ENCODE results near the gene AKR1B1. TPM values are rescaled to one million over a fixed set of nuclear protein-coding genes. Genes with fewer than 3 reads are reported as not detected.

AKR1B1 gene
- polyA plus RNA-seq, 3 donors, result 23.2 to 107 (median 41.7) TPM

DNA sequence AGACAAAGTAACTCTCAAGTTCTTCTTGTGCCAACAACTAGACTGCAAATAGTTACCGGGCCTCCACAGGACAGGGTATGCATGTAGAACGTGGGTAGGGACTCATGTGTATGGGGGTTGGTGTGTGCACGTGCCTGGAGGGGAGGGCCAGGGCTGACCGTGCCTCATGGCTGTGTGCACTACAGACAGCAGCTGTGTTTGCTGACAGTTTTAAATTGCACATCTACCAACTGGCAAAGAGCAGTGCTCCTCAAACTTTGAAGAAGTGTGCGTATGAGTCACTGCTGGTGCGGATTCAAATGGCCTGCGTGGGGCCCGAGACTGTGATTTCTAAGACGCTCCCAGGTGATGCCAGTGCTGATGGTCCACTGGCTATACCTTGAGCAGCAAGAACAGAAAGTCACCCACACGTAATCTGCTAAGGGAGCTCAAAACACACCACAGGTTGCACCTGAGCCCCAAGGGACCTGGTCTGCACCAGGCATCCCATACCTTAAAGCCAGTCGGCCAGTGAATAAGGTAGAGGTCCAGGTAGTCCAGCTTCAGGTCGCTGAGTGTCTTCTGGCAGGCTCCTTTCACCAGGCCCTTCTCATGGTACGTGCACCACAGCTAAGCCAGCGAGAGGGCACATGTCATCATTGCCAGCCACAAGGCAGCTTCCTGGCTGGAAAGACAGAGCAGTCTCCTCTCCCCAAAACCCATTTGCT, 8.5 kb downstream of the AKR1B1 start:
- no peak overlapping the region for H3K27ac ChIP-seq (ENCODE audit: low read depth, low read length)

GRCh38 chr7:134449680-134450079, 9.2 kb downstream of the AKR1B1 start:
- H3K27ac ChIP-seq (ENCODE audit: low read depth, low read length), result no peak overlapping the region
- 70 to 88% (median 74%) methylated on average over 7 of the region's 7 CpGs for WGBS, 3 donors

More for the DNA sequence above, 8.5 kb downstream of the AKR1B1 start:
- 91 to 92% (median 91%) methylated on average over 14 of the region's 14 CpGs for WGBS, 3 donors

DNA sequence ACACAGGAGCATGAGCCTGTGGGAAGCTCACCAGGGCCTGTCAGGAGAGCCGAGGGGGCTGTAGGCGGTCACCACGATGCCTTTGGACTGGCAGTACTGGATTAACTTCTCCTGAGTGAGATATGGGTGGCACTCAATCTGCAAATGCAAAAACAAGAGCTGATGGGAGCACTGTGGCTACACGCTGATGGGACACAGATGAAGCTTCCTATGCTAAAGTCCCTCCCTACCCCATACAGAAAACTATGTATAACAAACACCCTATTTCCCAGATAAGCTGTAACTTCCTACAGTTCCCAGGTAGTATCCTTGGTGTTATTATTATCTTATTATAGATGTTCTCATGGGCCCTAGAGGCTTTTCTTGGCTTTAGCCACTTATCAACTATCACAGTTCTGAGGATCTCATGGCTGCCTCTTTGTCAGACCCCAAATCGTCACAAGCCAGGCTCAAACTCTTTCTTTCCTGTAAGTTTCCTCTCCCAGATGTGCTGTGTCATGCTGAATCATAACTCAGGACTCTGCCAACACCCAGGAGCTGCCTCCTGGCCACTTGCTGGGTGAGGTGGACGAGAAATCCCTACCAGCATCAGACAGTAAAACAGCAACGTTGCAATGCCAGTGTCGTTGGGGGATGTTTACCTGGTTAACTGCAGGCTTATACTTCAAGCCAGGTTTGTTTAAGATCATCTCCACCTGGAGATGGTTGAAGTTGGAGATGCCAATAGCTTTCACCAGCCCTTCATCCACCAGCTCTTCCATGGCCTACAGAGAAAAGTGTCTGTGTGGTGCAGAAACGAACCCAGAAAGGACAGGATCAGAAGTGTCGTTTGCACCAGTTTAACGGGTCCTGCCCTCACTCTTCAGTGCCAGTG, 10.3 kb downstream of the AKR1B1 start:
- WGBS, 3 donors, result 80 to 89% (median 83%) methylated on average over 11 of the region's 11 CpGs
- H3K27ac ChIP-seq (ENCODE audit: low read depth, low read length), result no peak overlapping the region

- 84 to 90% (median 89%) methylated on average over 9 of the region's 9 CpGs for WGBS, 3 donors
- no peak overlapping the region for H3K27ac ChIP-seq (ENCODE audit: low read depth, low read length)
These were observed 11.5 kb downstream of the AKR1B1 start for GRCh38 chr7:134447383-134447782.

GRCh38 chr7:134446923-134447322, 12.0 kb downstream of the AKR1B1 start:
- 91 to 95% (median 94%) methylated on average over 10 of the region's 10 CpGs for WGBS, 3 donors
- H3K27ac ChIP-seq (ENCODE audit: low read depth, low read length), result no peak overlapping the region

- no peak overlapping the region for H3K27ac ChIP-seq (ENCODE audit: low read depth, low read length)
These were observed 12.5 kb downstream of the AKR1B1 start for GRCh38 chr7:134446446-134446845.

DNA sequence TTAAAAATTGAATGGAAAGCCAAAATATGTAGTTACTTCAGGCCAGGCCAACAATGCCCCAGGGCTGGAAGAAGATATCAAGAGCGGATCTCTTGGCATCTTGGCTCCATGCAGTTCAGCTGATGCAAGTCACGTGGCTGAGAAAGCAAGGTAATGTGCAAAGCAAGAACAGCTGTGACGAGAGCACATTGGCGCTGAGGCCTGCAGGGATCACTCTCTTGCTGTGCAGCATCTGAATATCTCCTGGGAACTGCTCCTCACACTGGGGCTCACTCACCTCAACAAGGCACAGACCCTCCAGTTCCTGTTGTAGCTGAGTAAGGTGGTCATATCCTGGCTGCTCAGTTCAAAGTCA, 14.0 kb downstream of the AKR1B1 start:
- H3K27ac ChIP-seq (ENCODE audit: low read depth, low read length), result no peak overlapping the region
- 91 to 94% (median 91%) methylated on average over 4 of the region's 4 CpGs for WGBS, 3 donors

More at GRCh38 chr7:134446446-134446845, 12.5 kb downstream of the AKR1B1 start:
- WGBS, 3 donors, result 88 to 95% (median 90%) methylated on average over 9 of the region's 9 CpGs

DNA sequence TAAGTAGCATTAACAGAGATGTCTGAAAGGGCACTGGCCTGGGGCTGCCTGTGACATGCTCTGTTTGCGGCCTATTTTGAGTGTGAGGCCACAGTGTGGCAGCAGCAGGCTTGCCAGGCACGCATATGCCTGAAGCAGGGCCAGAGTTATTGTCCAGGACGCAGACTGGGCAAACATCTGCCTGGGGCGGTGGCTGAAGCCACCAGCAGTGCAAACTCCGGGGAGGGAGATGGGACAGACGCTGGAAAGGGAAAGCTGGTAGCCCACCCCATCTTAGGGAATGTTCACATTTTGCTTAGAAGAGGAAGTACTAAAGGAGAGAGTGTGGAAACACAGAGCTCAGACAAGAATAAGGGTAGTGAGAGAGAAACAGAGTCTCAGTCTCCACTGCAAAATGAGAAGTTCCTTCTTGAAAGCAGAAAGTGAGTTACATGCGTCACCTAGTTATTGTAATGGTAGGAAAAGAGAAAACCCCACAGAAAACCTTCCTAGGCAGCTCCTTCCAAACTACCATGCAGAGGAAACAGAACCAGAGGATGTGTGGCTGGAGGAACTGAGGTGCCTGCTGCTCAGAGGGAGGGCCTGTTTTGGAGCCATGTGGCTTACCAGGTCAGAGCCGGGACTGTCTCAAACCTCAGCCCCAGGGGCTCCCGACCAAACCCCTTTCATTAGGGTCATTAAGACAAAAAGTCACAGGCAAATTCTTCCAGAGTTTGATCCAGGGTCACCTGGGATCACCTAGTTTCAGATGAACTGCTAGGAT, 14.5 kb downstream of the AKR1B1 start:
- H3K27ac ChIP-seq (ENCODE audit: low read depth, low read length), result no peak overlapping the region
- WGBS, 3 donors, result 79 to 84% (median 83%) methylated on average over 9 of the region's 9 CpGs

- no peak overlapping the region for H3K27ac ChIP-seq (ENCODE audit: low read depth, low read length)
- WGBS, 3 donors, result 87 to 92% (median 91%) methylated on average over 10 of the region's 10 CpGs
These were observed 15.4 kb downstream of the AKR1B1 start for GRCh38 chr7:134443396-134444070.

- no peak overlapping the region for H3K27ac ChIP-seq (ENCODE audit: low read depth, low read length)
- 91 to 92% (median 91%) methylated on average over 9 of the region's 9 CpGs for WGBS, 3 donors
These were observed 16.3 kb downstream of the AKR1B1 start for GRCh38 chr7:134442441-134443220.

GRCh38 chr7:134441264-134441663, 17.6 kb downstream of the AKR1B1 start:
- no peak overlapping the region for H3K27ac ChIP-seq (ENCODE audit: low read depth, low read length)
- WGBS, 3 donors, result 95 to 96% (median 95%) methylated on average over 4 of the region's 4 CpGs

DNA sequence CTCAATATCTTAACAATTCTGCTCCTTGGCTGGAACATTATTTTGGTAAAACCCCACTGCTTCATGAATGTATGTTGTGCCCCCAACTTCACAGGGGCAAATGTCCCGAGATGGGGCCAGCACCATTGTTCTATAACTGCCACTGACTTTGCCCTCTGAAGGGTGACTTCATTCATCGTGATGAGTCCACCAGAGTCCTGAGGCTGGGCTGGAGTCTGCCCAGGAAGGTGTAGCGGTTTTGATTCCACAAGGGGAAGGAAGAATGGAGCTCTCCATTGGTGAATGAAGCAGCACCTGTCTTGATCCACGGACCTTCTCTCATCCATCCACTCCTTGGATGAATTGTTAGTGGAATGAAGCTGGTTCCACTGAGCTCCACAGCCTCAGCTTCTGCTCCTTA, 18.4 kb downstream of the AKR1B1 start:
- 91 to 98% (median 93%) methylated on average over 4 of the region's 4 CpGs for WGBS, 3 donors
- H3K27ac ChIP-seq (ENCODE audit: low read depth, low read length), result no peak overlapping the region

DNA sequence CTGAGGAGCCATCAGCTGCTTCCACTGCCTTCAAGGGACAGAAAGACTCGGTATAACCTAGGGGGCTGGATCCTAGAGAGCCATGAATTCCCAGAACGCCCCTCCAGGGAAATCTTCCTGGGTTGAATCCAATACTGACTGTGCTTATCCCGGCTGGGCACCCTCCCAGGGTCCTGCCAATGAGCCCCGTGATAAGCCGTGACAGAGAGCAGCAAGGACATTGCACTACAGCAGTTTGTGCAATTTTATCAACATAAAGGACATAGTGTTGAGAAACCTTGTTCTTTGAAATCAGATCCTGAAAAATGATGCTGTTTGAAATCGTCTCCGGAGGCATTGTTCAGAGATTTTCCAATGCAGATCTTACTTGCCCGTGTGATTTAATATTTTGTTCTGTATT, 18.8 kb downstream of the AKR1B1 start:
- H3K27ac ChIP-seq (ENCODE audit: low read depth, low read length), result no peak overlapping the region
- WGBS, 3 donors, result 60 to 81% (median 79%) methylated on average over 8 of the region's 8 CpGs

- WGBS, 3 donors, result 76 to 88% (median 81%) methylated on average over 4 of the region's 4 CpGs
- H3K27ac ChIP-seq (ENCODE audit: low read depth, low read length), result no peak overlapping the region
These were observed 20.0 kb downstream of the AKR1B1 start for GRCh38 chr7:134438946-134439345.

DNA sequence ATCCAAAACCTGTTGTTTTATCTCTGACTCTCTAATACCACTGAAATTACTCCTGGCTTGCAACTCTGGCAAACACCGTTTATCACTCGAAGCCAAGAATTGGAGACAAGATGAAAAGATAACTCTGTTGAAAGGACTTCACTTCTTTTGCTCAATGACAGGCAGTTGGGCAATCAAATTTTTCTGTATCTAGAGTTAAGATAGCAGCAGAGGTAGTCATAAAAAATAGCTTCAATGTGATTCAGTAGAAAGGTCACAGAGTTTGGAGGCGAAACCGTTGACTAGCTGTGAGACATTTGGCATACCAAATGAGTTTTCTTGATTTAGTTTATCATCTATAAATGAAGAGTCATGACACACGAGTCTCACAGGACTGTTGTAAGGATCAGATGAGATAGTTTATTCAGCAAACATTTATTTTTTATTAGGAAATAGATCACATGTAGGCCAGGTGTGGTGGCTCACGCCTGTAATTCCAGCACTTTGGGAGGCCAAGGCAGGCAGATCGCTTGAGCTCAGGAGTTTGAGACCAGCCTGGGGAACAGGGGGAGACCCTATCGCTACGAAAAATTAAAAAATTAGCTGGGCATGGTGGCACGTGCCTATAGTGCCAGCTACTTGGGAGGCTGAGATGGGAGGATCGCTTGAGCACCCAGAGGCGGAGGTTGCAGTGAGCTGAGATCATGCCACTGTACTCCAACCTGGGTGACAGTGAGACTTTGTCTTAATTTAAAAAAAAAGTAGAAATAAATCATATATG, 23.6 kb downstream of the AKR1B1 start:
- no peak overlapping the region for H3K27ac ChIP-seq (ENCODE audit: low read depth, low read length)
- WGBS, 3 donors, result 84 to 89% (median 84%) methylated on average over 12 of the region's 12 CpGs

DNA sequence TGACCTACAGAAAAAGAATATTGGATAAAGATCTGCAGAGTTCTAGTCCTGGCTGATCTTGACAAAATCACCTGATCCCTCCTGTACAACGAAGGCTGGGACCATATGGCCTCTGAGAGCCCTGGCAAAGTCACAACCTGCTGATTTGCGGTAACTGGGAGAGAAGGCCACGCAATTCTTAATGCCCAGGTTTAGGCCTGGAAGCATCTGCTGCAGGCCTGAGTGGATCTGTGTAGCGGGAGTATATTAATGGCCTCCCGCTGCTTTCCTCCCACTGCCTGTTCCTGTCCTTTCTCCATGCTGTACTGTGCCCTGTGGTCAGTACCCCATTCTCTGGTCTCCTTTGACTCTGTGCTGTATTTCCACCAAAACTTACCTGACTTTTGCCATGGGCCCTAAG, 24.2 kb downstream of the AKR1B1 start:
- H3K27ac ChIP-seq (ENCODE audit: low read depth, low read length), result no peak overlapping the region
- 91 to 98% (median 93%) methylated on average over 5 of the region's 5 CpGs for WGBS, 3 donors

GRCh38 chr7:134433430-134433829, 25.5 kb downstream of the AKR1B1 start:
- WGBS, 3 donors, result 71 to 83% (median 78%) methylated on average over 4 of the region's 4 CpGs
- no peak overlapping the region for H3K27ac ChIP-seq (ENCODE audit: low read depth, low read length)
